Mucosa of rectum (tissue), 2 donors: Measurements from ENCODE around the gene VEZF1.

ENCODE experiments used
- H3K27ac ChIP-seq, 2 donors: one replicate each; pipeline ENCODE4 v1.7.0; 2013; ENCODE audit warnings: inconsistent platforms in 2 of 2, low read depth in 2 of 2, low read length in 2 of 2
- H3K27me3 ChIP-seq, 2 donors: one replicate each; pipeline ENCODE4 v1.7.0; 2013; ENCODE audit warnings: low read length in 2 of 2; ENCODE audit not compliant: control insufficient read depth in 2 of 2, insufficient read depth in 2 of 2
- H3K36me3 ChIP-seq, 2 donors: one replicate each; pipeline ENCODE4 v1.7.0; 2013; ENCODE audit warnings: low read length in 2 of 2; ENCODE audit not compliant: control insufficient read depth in 2 of 2, insufficient read depth in 2 of 2
- H3K4me1 ChIP-seq, 2 donors: one replicate each; pipeline ENCODE4 v1.7.0; 2013; ENCODE audit warnings: low read length in 2 of 2, mild to moderate bottlenecking in 1 of 2; ENCODE audit not compliant: control insufficient read depth in 2 of 2, insufficient read depth in 2 of 2
- H3K4me3 ChIP-seq, 2 donors: one replicate each; pipeline ENCODE4 v1.7.0; 2013; ENCODE audit warnings: low read length in 2 of 2
- H3K9ac ChIP-seq, 2 donors: one replicate each; pipeline ENCODE4 v1.7.0; 2013; ENCODE audit warnings: low read length in 2 of 2, low read depth in 1 of 2, mild to moderate bottlenecking in 1 of 2
- H3K9me3 ChIP-seq, 2 donors: one replicate each; pipeline ENCODE4 v1.7.0; 2013; ENCODE audit warnings: low read length in 2 of 2; ENCODE audit not compliant: control insufficient read depth in 2 of 2
- donor health status: healthy.
- donor health status: Normal muscosa, but diverticular disease.

VEZF1 gene

DNA sequence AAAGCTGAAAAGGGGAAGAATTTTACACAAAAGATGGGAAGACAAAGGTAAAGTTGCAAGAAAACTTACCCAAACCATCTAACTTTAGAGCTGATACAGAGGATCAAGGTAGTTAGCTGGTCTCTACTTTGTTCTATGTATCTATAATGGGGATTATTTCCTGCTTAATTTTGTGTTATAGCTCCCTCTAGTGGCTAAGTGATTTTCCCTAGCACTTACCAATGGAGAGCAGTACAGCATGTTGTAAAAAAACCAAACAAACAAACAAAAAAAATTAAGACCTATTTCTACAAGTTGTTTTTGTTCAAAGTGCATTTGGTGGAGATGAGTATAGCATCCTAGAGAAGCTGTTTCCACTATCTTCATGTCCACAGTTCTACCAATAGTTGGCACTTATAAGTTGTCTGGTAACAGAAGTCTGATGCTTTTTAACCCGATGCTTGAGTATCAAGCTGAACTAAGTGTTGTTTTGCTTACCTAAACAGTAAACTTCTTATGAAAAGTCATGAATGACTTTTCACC, 11.5 kb upstream of the VEZF1 start:
- H3K9me3 ChIP-seq = no peaks in the 10 kb centered on the region
- H3K36me3 ChIP-seq = peaks cover 48 to 50% of the 10 kb centered on the region in 2 donors
- no peak overlapping the region for H3K9ac ChIP-seq
- H3K4me1 ChIP-seq = peaks cover 0 to 10% of the 10 kb centered on the region in 2 donors
- H3K27ac ChIP-seq = no peak overlapping the region
- H3K27me3 ChIP-seq = no peaks in the 10 kb centered on the region
- H3K4me3 ChIP-seq = no peak overlapping the region

- Histone ChIP-seq H3K36me3 (peaks cover 43 to 44% of the 10 kb centered on the region in 2 donors), H3K4me3 (no peak overlapping the region), H3K4me1 (peaks cover 0 to 5% of the 10 kb centered on the region in 2 donors), H3K9me3 (no peaks in the 10 kb centered on the region), H3K9ac (no peak overlapping the region), H3K27ac (no peak overlapping the region), H3K27me3 (no peaks in the 10 kb centered on the region)
Measured at GRCh38 chr17:57999010-57999495, 11.0 kb upstream of the VEZF1 start.

DNA sequence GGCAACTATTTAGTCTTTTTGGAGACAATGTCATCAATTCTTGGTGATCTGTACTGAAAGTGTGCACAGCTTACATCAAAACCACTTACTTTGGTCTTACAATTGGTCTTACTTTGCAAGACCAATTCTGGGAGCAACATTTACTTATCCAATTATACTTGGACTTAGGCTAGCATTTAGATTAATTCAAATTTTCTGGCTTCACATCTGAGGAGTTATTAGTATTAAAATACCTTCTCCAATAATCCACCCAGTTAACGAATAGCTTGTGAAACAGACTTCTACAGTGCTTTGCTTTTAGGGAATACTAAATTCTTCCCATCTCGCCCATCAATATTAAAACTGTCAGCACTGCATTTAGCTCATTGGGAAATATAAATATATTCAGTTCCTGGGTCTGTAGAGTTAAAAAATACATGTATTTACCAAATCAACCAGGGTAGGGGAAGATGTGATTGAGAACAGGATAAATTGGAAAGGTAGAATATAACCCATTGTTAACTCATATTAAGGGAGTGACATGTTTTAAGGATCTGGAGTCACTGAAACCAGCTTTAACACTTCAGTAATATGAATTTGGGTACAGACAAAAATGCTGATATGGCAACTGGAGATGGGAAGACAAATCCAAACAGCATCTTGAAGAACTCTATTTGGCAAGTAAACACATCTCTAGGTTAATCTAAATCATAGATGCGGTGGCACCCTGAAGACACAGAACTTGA, 9.2 kb upstream of the VEZF1 start:
- Histone ChIP-seq H3K4me3 (no peak overlapping the region), H3K27me3 (no peaks in the 10 kb centered on the region), H3K9ac (no peak overlapping the region), H3K9me3 (no peaks in the 10 kb centered on the region), H3K36me3 (peaks cover 25 to 28% of the 10 kb centered on the region in 2 donors), H3K27ac (no peak overlapping the region), H3K4me1 (peaks cover 0 to 5% of the 10 kb centered on the region in 2 donors)

DNA sequence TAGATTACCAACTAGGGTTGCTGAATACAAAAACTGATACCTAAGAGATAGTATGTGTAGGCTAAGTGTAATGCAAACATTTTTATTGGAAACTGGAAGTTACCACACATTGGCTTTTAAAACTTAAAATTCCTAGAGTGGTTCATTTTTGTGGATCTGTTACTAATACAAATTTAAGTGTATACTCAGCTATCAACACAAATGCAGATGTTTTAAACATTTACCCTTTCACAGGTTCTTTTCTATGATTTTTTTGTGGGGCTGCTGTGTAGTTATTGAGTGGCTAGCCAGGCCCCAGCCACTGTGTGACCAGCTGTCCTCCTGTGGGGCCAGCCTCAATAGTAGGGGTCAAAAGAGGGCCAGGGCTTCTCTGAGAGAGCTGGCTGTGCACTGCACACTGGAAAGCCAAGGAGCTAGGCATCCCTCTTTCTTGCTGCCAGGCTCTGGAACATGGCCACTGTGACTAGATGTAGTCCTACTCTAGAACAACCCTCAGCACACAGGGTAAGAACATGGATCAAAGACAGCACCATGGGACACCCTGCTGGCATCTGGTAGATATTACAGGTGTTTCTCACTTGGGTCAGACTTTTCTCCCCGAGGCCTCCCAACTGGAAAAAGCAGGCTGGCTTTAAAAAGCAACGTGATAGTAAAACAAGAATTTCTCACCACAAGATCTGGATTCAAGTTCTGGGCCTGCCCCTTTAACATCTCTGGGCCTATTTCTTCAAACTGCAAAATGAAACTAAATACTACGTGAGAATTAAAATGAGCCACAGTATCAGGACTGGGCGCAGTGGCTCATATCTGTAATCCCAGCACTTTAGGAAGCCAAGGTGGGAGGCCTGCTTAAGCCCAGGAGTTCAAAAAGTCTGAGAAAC, 7.3 kb upstream of the VEZF1 start:
- Histone ChIP-seq H3K9me3 (no peaks in the 10 kb centered on the region), H3K27ac (no peak overlapping the region), H3K4me1 (peaks cover 0 to 5% of the 10 kb centered on the region in 2 donors), H3K27me3 (no peaks in the 10 kb centered on the region), H3K9ac (no peak overlapping the region), H3K36me3 (peaks cover 13% of the 10 kb centered on the region in 2 donors), H3K4me3 (no peak overlapping the region)

DNA sequence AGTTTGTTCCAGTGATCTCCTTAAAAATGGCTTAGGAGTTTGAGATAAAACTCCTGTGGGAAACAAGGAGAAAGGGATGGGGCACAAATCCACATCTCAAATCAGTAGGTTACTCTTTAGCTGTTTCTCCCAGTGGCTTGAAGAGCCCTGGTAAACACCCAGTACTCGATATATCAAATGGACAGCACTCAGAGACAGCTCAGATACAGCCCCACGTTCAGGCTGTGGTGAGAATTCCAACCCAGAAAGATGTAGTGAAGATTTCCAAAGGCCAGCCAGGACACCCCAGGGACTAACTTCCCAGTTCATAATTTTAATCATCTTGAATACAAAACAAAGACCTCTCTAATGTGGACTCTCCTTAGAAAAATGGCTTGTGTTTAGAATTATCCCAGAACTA, 6.4 kb upstream of the VEZF1 start:
- no peak overlapping the region for H3K9ac ChIP-seq
- H3K4me3 ChIP-seq = no peak overlapping the region
- H3K36me3 ChIP-seq = peaks cover 10 to 11% of the 10 kb centered on the region in 2 donors
- no peak overlapping the region for H3K27ac ChIP-seq
- H3K4me1 ChIP-seq = peaks cover 0 to 5% of the 10 kb centered on the region in 2 donors
- no peaks in the 10 kb centered on the region for H3K27me3 ChIP-seq
- H3K9me3 ChIP-seq = no peaks in the 10 kb centered on the region

- Histone ChIP-seq H3K27ac (no peak overlapping the region), H3K27me3 (no peaks in the 10 kb centered on the region), H3K9me3 (no peaks in the 10 kb centered on the region), H3K4me1 (peaks cover 0 to 10% of the 10 kb centered on the region in 2 donors), H3K9ac (no peak overlapping the region), H3K36me3 (peaks cover 4 to 7% of the 10 kb centered on the region in 2 donors), H3K4me3 (no peak overlapping the region)
Measured at GRCh38 chr17:57993471-57994365, 5.7 kb upstream of the VEZF1 start.

- Histone ChIP-seq H3K27ac (no peak overlapping the region), H3K9ac (no peak overlapping the region), H3K36me3 (no peaks in the 10 kb centered on the region), H3K4me1 (peaks cover 0 to 17% of the 10 kb centered on the region in 2 donors), H3K9me3 (no peaks in the 10 kb centered on the region), H3K27me3 (no peaks in the 10 kb centered on the region), H3K4me3 (no peak overlapping the region)
Measured at GRCh38 chr17:57991537-57991936, 3.5 kb upstream of the VEZF1 start.

DNA sequence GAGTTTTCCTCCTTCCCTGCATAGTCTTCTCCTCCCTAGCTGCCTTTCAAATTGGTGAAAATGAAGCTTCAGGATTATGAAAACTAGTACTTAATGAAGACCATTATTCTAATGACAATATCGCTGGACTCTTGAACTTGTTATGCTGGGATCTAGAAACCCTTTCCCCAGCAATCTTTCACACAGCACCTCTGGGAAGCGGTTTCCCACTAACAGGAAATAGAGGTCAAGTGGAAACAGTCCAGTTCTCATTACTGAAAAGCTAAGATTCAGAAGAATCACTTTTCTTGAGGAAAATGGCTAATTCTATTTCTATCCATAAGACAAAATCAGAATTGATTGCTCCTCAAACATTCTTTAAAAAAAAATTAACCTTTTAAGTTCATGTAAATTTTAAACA, 2.0 kb upstream of the VEZF1 start:
- H3K27me3 ChIP-seq = no peaks in the 10 kb centered on the region
- no peak overlapping the region for H3K4me3 ChIP-seq
- peaks cover 3 to 31% of the 10 kb centered on the region in 2 donors for H3K4me1 ChIP-seq
- H3K36me3 ChIP-seq = no peaks in the 10 kb centered on the region
- H3K9me3 ChIP-seq = no peaks in the 10 kb centered on the region
- H3K27ac ChIP-seq = no peak overlapping the region
- no peak overlapping the region for H3K9ac ChIP-seq

DNA sequence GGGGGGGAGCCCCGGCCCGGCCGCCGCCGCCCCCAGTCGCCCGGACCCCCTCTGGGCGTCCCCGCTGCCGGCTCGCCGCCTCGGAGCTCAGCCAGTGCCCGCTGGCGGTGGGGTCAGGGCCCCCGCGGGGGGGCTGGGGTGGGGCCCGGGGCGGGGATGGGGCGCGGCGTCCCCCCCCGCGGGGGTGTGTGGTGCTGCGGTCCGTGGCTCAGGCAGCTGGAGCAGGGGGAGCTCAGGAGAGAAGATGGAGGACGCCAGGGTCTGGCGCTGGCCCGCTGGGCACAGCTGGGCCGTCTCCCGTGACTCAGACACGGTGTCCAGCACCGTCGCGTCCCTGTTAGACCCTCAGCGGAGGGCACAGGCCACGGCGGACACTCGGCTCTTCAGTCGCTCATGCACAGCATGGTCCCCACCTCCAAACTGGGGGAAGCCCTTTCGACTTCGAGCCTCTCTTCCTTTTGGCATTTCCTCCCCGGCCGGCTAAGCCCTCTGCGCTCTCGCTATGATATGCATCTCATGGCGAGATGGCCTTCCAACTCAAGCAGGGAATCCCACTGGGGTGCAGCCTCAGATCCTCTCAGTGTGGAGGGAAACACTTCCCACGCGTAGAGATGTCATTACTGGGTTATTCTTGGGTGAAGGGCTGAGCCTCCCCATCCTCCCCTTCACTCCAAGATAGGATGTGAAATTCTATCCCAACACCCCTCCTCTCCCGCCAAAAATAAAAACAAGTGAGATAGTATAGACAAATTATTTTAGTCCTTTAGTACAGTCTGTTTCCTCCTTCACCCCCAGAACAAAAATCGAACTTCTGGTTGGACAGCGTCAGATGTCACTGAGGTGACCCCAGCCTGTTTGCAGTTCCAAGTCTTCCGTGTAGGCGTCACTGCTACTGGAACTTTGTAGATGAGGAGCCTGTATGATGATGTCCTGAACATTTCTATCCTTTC, 522 bp upstream of the VEZF1 start:
- Histone ChIP-seq H3K9me3 (no peaks in the 10 kb centered on the region), H3K9ac (peak overlapping the region; percentile 79 to 87), H3K27me3 (no peaks in the 10 kb centered on the region), H3K4me1 (peaks cover 10 to 34% of the 10 kb centered on the region in 2 donors), H3K36me3 (peaks cover 3 to 4% of the 10 kb centered on the region in 2 donors), H3K4me3 (peak overlapping the region; percentile 93 to 97), H3K27ac (peak overlapping the region; percentile 91)
